Measurements from ENCODE around the gene ZDHHC14. TPM values are rescaled to one million over a fixed set of nuclear protein-coding genes. Genes with fewer than 3 reads are reported as not detected.

ZDHHC14 gene
- total RNA-seq, 4 donors from 2014 or later = 7.1 to 11.4 (median 9.8) TPM

DNA sequence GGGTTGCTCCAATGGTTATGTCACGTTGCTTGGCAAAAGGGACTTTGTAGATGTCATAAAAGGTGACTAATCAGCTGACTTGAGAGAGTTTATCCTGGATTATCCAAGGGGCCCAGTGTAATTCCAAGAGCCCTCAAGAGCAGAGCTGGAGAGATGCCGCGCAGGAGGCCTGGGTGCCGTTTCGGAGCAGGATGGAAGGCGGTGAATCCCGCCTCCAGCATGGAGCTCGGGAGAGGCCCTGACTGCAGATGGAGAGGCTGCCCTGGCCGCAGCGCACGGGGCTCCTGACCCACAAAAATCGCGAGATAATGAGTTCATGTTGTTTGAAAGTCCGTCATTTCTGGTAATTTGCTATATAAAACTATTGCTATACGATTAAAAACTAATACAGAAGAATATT, 219.8 kb downstream of the ZDHHC14 start:
- TF ChIP-seq POLR2AphosphoS5 (IDR thresholded peaks at IDR 0.05) = no peak
- TF ChIP-seq POLR2A (IDR thresholded peaks at IDR 0.05; ENCODE audit: low read depth) = no peak
- TF ChIP-seq, protein P1, sequence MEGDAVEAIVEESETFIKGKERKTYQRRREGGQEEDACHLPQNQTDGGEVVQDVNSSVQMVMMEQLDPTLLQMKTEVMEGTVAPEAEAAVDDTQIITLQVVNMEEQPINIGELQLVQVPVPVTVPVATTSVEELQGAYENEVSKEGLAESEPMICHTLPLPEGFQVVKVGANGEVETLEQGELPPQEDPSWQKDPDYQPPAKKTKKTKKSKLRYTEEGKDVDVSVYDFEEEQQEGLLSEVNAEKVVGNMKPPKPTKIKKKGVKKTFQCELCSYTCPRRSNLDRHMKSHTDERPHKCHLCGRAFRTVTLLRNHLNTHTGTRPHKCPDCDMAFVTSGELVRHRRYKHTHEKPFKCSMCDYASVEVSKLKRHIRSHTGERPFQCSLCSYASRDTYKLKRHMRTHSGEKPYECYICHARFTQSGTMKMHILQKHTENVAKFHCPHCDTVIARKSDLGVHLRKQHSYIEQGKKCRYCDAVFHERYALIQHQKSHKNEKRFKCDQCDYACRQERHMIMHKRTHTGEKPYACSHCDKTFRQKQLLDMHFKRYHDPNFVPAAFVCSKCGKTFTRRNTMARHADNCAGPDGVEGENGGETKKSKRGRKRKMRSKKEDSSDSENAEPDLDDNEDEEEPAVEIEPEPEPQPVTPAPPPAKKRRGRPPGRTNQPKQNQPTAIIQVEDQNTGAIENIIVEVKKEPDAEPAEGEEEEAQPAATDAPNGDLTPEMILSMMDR (IDR thresholded peaks at IDR 0.05) = no peak
- no peak for TF ChIP-seq EP300 (IDR thresholded peaks at IDR 0.05)
- no peak for DNase-seq (ENCODE audit: extremely low spot score)
- Histone ChIP-seq H3K27ac (replicated peaks in 1 of 4) (no peak overlapping the region), H3K4me1 (peaks cover 0 to 13% (median 5%) of the 10 kb centered on the region in 4 donors), H3K4me3 (no peak overlapping the region), H3K9me3 (no peaks in the 10 kb centered on the region), H3K27me3 (no peaks in the 10 kb centered on the region), H3K36me3 (peaks cover 0 to under 1% (median 0%) of the 10 kb centered on the region in 4 donors)
- 98% methylated on average over 15 of the region's 15 CpGs for whole genome bisulfite sequencing
- intact Hi-C loops (cut with DNase I) = no loop called here

DNA sequence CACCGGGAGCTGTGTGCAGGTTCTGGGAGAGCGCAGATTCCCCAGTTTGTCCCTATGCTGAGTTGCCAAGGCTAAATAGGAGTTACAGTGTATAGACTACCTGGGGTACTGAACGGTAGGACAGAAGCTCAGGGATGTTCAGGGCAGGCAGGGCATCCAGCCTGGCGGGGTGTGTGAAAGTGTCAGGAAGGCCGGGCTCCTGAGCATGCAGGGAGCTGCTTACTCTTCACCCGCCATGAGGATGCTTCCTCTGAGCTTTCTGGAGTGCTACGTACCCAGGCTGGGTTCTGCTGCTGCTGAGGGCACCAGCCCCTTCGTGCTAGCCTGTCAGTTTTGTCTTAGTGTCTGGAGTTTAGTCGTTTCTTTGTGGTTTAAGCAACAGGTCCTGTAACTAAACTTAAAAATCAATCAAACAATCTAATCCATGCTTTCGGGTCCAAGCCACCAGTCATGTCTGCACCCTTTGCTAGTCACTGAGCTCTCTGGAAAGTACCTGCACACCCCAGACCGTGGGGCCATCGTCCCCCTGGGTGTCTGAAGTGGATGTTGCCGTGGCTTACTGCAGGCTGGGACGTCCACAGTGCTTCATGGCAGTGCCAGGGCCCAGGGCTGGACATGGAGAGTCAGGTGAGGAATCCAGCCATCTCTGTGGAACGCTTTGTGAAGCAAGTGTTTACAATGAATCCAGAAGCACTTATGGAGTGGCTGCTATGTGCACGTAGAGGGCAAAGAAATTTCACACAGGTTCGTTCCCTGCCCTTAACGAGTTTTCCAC, 221.7 kb downstream of the ZDHHC14 start:
- Histone ChIP-seq H3K4me1 (peaks cover 0 to 7% (median 1%) of the 10 kb centered on the region in 4 donors), H3K36me3 (no peaks in the 10 kb centered on the region), H3K27ac (replicated peaks in 1 of 4) (no peak overlapping the region), H3K27me3 (no peaks in the 10 kb centered on the region), H3K9me3 (no peaks in the 10 kb centered on the region), H3K4me3 (no peak overlapping the region)
- intact Hi-C loops (cut with DNase I) = no loop called here
- DNase-seq (ENCODE audit: extremely low spot score) = no peak
- TF ChIP-seq EP300 (IDR thresholded peaks at IDR 0.05) (no peak), POLR2A (IDR thresholded peaks at IDR 0.05; ENCODE audit: low read depth) (no peak), POLR2AphosphoS5 (IDR thresholded peaks at IDR 0.05) (no peak)
- TF ChIP-seq, protein P1 (IDR thresholded peaks at IDR 0.05) = no peak
- WGBS = 95% methylated on average over 18 of the region's 18 CpGs

DNA sequence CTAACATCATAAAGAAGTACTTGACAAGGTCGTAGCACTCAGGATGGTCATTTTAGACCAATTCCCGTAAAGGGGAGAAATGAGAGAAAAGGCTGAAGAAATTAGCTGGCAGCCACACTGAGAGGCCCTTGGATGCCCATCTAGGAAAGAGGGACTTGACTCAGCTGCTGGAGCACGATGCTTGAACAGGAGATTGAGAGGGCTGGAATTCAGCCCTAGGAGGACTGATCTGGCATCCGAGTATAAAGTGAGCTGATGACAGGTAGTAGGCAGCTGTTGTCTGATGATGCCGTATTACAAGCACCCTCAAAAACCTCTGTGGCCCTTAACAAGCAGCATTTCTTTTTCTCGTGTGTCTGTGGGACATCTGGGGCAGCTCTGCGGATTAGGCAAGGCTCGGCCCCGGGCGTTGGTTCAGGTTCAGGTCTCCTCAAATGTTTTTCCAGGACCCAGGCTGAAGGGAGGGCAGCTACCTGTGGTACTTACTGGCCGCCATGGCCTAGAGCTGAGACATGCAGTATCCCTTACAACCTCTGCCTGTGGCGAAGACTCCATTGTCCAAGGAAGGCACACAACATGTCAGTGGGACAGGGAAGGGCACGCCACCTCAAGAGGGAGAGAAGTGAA, 222.4 kb downstream of the ZDHHC14 start:
- TF ChIP-seq EP300 (IDR thresholded peaks at IDR 0.05) = no peak
- TF ChIP-seq, protein P1 (IDR thresholded peaks at IDR 0.05) = no peak
- no peak for TF ChIP-seq POLR2AphosphoS5 (IDR thresholded peaks at IDR 0.05)
- no peak for TF ChIP-seq POLR2A (IDR thresholded peaks at IDR 0.05; ENCODE audit: low read depth)
- intact Hi-C loops (cut with DNase I) = no loop called here
- H3K27me3 ChIP-seq = no peaks in the 10 kb centered on the region
- no peak overlapping the region for H3K4me3 ChIP-seq
- no peak for DNase-seq (ENCODE audit: extremely low spot score)
- 90% methylated on average over 12 of the region's 13 CpGs for WGBS
- peaks cover 0 to under 1% (median 0%) of the 10 kb centered on the region in 4 donors for H3K4me1 ChIP-seq
- H3K27ac ChIP-seq (replicated peaks in 1 of 4) = no peak overlapping the region
- H3K9me3 ChIP-seq = no peaks in the 10 kb centered on the region
- H3K36me3 ChIP-seq = peaks cover 0 to 3% (median 0%) of the 10 kb centered on the region in 4 donors

DNA sequence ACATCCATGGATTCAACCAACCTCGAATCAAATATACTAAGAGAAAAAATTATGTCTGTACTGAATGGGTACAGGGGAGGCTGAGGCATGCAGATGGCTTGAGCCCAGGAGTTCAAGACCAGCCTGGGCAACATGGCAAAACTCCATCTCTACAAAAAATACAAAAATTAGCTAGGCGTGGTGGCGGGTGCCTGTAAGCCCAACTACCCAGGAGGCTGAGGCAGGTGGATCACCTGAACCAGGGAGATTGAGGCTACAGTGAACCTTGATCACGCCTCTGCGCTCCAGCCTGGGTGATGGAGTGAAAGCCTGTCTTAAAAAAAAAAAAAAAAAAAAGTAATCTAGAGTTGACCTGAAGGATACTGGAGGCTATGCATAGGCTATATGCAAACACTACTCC, 223.0 kb downstream of the ZDHHC14 start:
- DNase-seq (ENCODE audit: extremely low spot score) = no peak
- H3K9me3 ChIP-seq = no peaks in the 10 kb centered on the region
- no peaks in the 10 kb centered on the region for H3K27me3 ChIP-seq
- H3K27ac ChIP-seq (replicated peaks in 1 of 4) = no peak overlapping the region
- TF ChIP-seq, protein P1 (IDR thresholded peaks at IDR 0.05) = no peak
- TF ChIP-seq POLR2AphosphoS5 (IDR thresholded peaks at IDR 0.05) (no peak), POLR2A (IDR thresholded peaks at IDR 0.05; ENCODE audit: low read depth) (no peak), EP300 (IDR thresholded peaks at IDR 0.05) (no peak)
- peaks cover 0 to 4% (median 0%) of the 10 kb centered on the region in 4 donors for H3K36me3 ChIP-seq
- no peak overlapping the region for H3K4me3 ChIP-seq
- intact Hi-C loops (cut with DNase I) = no loop called here
- 96% methylated on average over 5 of the region's 5 CpGs for WGBS
- H3K4me1 ChIP-seq = no peaks in the 10 kb centered on the region
